ENCODE results near the gene SGF29. TPM values are rescaled to one million over a fixed set of nuclear protein-coding genes. Genes with fewer than 3 reads are reported as not detected.

The SGF29 gene
- total RNA-seq, 3 donors from 2014 or later, result 28.5 to 35.8 (median 28.8) TPM

- no peaks in the 10 kb centered on the region for H3K36me3 ChIP-seq
- peaks cover 0 to 10% of the 10 kb centered on the region in 2 donors for H3K4me1 ChIP-seq
- DNase-seq (ENCODE audit: low spot score in 2 of 2), result no peak
- H3K4me3 ChIP-seq, result peak overlapping the region; percentile 56 to 86 (median 69)
- no peak for TF ChIP-seq POLR2AphosphoS5 (IDR thresholded peaks at IDR 0.05)
- no peak for TF ChIP-seq CTCF (IDR thresholded peaks at IDR 0.05)
- TF ChIP-seq POLR2A (IDR thresholded peaks at IDR 0.05), result no peak
- H3K9me3 ChIP-seq, result no peaks in the 10 kb centered on the region
- no peaks in the 10 kb centered on the region for H3K27me3 ChIP-seq
- intact Hi-C loops (cut with DNase I; ENCODE audit: low total_unique reads), result no loop called here
- peak overlapping the region; percentile 99 for H3K27ac ChIP-seq
Observed at GRCh38 chr16:28537076-28537475, 16.6 kb upstream of the SGF29 start.

- DNase-seq (ENCODE audit: low spot score in 2 of 2), result peak in 1 of 2 donors; percentile 62
- TF ChIP-seq CTCF (IDR thresholded peaks at IDR 0.05) (no peak), POLR2AphosphoS5 (IDR thresholded peaks at IDR 0.05) (peak in 2 of 3 donors; percentile 12 to 19)
- H3K36me3 ChIP-seq, result no peaks in the 10 kb centered on the region
- intact Hi-C loops (cut with DNase I; ENCODE audit: low total_unique reads), result no loop called here
- H3K9me3 ChIP-seq, result no peaks in the 10 kb centered on the region
- peak overlapping the region; percentile 56 to 86 (median 69) for H3K4me3 ChIP-seq
- H3K27me3 ChIP-seq, result no peaks in the 10 kb centered on the region
- peaks cover 0 to 10% of the 10 kb centered on the region in 2 donors for H3K4me1 ChIP-seq
- H3K27ac ChIP-seq, result peak overlapping the region; percentile 99
Observed at GRCh38 chr16:28537964-28538732, 15.6 kb upstream of the SGF29 start.

- no peak for TF ChIP-seq CTCF (IDR thresholded peaks at IDR 0.05)
- peak; percentile 94 for TF ChIP-seq POLR2A (IDR thresholded peaks at IDR 0.05)
- TF ChIP-seq POLR2AphosphoS5 (IDR thresholded peaks at IDR 0.05), result peak; percentile 97 to 99 (median 98)
- H3K4me1 ChIP-seq, result peaks cover 0 to 8% of the 10 kb centered on the region in 2 donors
- no peaks in the 10 kb centered on the region for H3K36me3 ChIP-seq
- intact Hi-C loops (cut with DNase I; ENCODE audit: low total_unique reads), result no loop called here
- DNase-seq (ENCODE audit: low spot score in 2 of 2), result peak; percentile 98 to 99
- peak within 1 kb of the TSS; percentile 56 to 86 (median 69) for H3K4me3 ChIP-seq
- no peaks in the 10 kb centered on the region for H3K9me3 ChIP-seq
- H3K27ac ChIP-seq, result peak within 1 kb of the TSS; percentile 99
- no peaks in the 10 kb centered on the region for H3K27me3 ChIP-seq
Observed at GRCh38 chr16:28538733-28539596, 14.8 kb upstream of the SGF29 start, which contains the start of gene NUPR1. Gene NUPR1, minus strand, starts transcription at chr16:28538974. Its CDS starts 67 bp downstream, at chr16:28538907.

- no peaks in the 10 kb centered on the region for H3K27me3 ChIP-seq
- H3K36me3 ChIP-seq, result no peaks in the 10 kb centered on the region
- H3K4me3 ChIP-seq, result no peak overlapping the region
- H3K4me1 ChIP-seq, result peaks cover 0 to 5% of the 10 kb centered on the region in 2 donors
- TF ChIP-seq POLR2AphosphoS5 (IDR thresholded peaks at IDR 0.05), result no peak
- TF ChIP-seq POLR2A (IDR thresholded peaks at IDR 0.05), result no peak
- no peak for TF ChIP-seq CTCF (IDR thresholded peaks at IDR 0.05)
- peak overlapping the region; percentile 99 for H3K27ac ChIP-seq
- intact Hi-C loops (cut with DNase I; ENCODE audit: low total_unique reads), result loop anchor here (10.0 kb wide), 1 partner anchor 46 kb away; the partner anchor contains the start of genes APOBR and CLN3
- no peak for DNase-seq (ENCODE audit: low spot score in 2 of 2)
- no peaks in the 10 kb centered on the region for H3K9me3 ChIP-seq
Observed at GRCh38 chr16:28540346-28540745, 13.4 kb upstream of the SGF29 start.

All from breast epithelium (tissue), 4 donors.